SJSA1 (cell line): ENCODE measurements around the gene HS3ST2. TPM values are rescaled to one million over a fixed set of nuclear protein-coding genes. Genes with fewer than 3 reads are reported as not detected.

ENCODE experiments used
- DNase-seq, 2 experiments: peaks; one replicate each; pipeline ENCODE4 v3.0.0-alpha.2; 2015 to 2020; ENCODE audit warnings: low spot score in 2 of 2, low read depth in 1 of 2
- H3K27ac ChIP-seq: fragments of 250-450 bp; sonication (Bioruptor Pico); 2 replicates; pipeline ENCODE4 v1.5.1; 2020; ENCODE audit warnings: mild to moderate bottlenecking, moderate library complexity
- H3K27me3 ChIP-seq: fragments of 250-450 bp; sonication (Bioruptor Pico); replicated peaks from 2 replicates; pipeline ENCODE4 v1.5.1; 2020; ENCODE audit warnings: mild to moderate bottlenecking, moderate library complexity
- H3K36me3 ChIP-seq: fragments of 250-450 bp; sonication (Bioruptor Pico); 2 replicates; pipeline ENCODE4 v1.5.1; 2020; ENCODE audit warnings: mild to moderate bottlenecking
- H3K4me1 ChIP-seq: fragments of 250-450 bp; sonication (Bioruptor Pico); replicated peaks from 2 replicates; pipeline ENCODE4 v1.6.1; 2021; ENCODE audit warnings: mild to moderate bottlenecking
- H3K4me3 ChIP-seq: fragments of 250-450 bp; sonication (Bioruptor Pico); 2 replicates; pipeline ENCODE4 v1.5.1; 2020; ENCODE audit warnings: mild to moderate bottlenecking
- H3K9me3 ChIP-seq: fragments of 250-450 bp; sonication (Bioruptor Pico); replicated peaks from 2 replicates; pipeline ENCODE4 v1.5.1; 2020; ENCODE audit warnings: mild to moderate bottlenecking
- total RNA-seq: library from RNA; depleted of rRNA; stranded (reverse); fragments of >200 nt; shearing (Covaris generic); gene quantifications from 2 replicates; pipeline ENCODE4 v1.2.3, GENCODE V29; 2014

HS3ST2 gene
- total RNA-seq, 1 experiment from 2014 or later: not detected

DNA sequence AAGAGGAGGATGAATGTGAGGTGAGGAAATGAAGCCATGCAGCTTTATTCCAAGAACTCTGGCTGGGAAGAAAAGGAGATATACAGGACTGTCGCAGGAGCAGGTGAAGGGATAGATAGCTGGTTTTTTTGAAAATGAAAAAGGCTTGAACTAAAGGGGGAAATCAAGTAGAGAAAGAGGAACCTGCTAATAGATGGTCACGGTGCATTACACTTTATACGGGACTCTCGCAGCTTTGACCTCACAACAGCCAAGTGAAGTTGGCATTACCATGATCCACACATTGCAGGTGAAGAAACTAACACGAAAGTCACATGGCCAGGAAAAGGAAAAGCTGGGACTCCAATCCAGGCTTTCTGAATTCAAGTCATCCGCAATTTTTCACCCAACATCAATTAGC, 86.9 kb downstream of the HS3ST2 start:
- DNase-seq: no peak
- Histone ChIP-seq H3K4me1 (no peaks in the 10 kb centered on the region), H3K27me3 (peaks cover 16% of the 10 kb centered on the region; the same call in 1 of the 2 replicates), H3K9me3 (no peaks in the 10 kb centered on the region), H3K4me3 (no peak overlapping the region), H3K36me3 (no peaks in the 10 kb centered on the region), H3K27ac (no peak overlapping the region)

DNA sequence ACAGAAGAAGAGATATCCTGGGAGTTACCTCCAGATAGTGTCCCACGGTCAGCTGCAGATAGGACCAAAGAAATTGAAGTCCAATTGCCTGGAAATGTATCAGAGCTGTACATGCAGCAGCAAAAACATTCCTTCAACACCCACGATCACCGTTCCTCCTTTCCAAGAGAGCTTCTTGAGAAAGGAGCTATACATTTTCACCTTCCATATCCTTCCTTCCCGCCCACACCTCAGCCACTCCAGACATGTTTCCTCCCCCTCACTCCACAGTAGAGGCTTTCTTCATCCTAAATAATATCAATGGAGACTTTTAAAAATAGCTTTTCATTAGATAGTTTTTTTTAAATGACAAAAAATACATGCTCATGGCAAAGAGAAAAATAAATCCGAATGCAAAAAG, 87.6 kb downstream of the HS3ST2 start:
- Histone ChIP-seq H3K27me3 (peaks cover 10% of the 10 kb centered on the region; the same call in 1 of the 2 replicates), H3K4me3 (no peak overlapping the region)

DNA sequence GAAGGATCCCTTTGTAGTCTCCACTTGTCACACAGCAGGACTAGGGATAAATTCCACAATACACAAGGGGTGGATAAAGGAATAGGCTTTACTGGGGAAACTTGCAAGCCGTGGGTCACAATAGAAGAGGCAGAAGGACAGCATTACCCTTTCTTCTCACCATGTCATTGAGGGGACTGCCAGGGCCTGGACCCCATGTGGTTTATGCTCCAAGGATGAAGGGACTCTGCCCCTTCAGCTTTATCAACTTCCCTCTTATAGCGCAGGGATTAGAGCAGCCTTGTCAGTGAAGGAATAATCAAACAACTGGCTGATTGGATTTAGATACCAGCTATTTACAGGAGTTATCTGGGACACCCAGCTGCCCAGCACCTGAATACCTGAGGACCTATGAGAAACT, 89.8 kb downstream of the HS3ST2 start:
- Histone ChIP-seq H3K4me3 (no peak overlapping the region), H3K27ac (no peak overlapping the region), H3K9me3 (no peaks in the 10 kb centered on the region), H3K4me1 (no peaks in the 10 kb centered on the region), H3K36me3 (no peaks in the 10 kb centered on the region), H3K27me3 (peaks cover 10% of the 10 kb centered on the region; the same call in 1 of the 2 replicates)
- DNase-seq: no peak

More for the DNA sequence above, 87.6 kb downstream of the HS3ST2 start:
- H3K27ac ChIP-seq: no peak overlapping the region
- no peaks in the 10 kb centered on the region for H3K36me3 ChIP-seq
- H3K4me1 ChIP-seq: no peaks in the 10 kb centered on the region
- no peaks in the 10 kb centered on the region for H3K9me3 ChIP-seq
- no peak for DNase-seq

DNA sequence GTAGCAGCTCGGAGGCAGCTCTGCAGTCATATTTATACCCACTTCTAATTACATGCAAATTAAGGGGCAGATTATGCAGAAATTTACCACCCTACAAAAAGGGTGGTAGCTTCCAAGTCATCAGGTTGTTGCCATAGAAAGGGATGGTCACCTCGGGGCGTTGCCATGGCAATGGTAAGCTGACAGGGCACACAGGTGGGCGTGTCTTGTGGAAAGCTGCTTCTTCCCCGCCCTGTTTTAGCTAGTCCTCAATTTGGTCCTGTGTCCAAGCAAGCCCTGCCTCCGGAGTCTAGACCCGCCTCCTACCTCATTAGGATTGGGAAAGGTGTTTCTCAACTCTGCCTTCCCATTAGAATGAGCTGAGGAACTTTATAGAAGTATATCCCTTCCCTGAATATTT, 98.7 kb downstream of the HS3ST2 start:
- Histone ChIP-seq H3K4me1 (no peaks in the 10 kb centered on the region), H3K36me3 (no peaks in the 10 kb centered on the region), H3K27me3 (peaks cover 13% of the 10 kb centered on the region; the same call in 1 of the 2 replicates), H3K4me3 (no peak overlapping the region), H3K27ac (no peak overlapping the region), H3K9me3 (no peaks in the 10 kb centered on the region)
- DNase-seq: no peak

DNA sequence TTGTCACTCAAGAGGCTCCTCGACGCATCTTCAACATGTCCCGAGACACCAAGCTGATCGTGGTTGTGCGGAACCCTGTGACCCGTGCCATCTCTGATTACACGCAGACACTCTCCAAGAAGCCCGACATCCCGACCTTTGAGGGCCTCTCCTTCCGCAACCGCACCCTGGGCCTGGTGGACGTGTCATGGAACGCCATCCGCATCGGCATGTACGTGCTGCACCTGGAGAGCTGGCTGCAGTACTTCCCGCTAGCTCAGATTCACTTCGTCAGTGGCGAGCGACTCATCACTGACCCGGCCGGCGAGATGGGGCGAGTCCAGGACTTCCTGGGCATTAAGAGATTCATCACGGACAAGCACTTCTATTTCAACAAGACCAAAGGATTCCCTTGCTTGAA, 101.0 kb downstream of the HS3ST2 start:
- Histone ChIP-seq H3K36me3 (no peaks in the 10 kb centered on the region), H3K27ac (no peak overlapping the region), H3K4me3 (no peak overlapping the region), H3K27me3 (0 out of 2 replicates have a peak, but pooled peaks cover 8% of the 10 kb centered on the region), H3K4me1 (no peaks in the 10 kb centered on the region), H3K9me3 (no peaks in the 10 kb centered on the region)
- DNase-seq: no peak

DNA sequence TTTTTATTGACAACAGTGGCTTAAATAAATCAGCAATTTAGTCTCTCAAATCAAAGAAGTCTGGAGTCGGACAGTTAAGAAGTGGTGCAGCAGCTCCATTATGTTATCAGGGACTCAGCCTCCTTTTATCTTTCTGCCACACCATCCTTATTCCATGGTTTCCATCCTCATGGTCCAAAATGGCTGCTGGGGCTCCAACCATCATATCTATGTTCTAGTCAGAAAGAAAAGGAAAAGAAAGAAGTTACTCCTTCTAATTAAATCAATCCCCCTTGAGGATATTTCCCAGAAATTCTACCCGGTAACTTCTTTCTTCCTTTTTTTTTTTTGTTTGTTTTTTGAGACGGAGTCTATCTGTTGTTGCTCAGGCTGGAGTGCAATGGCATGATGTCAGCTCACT, 109.5 kb downstream of the HS3ST2 start:
- DNase-seq: no peak
- H3K36me3 ChIP-seq: no peaks in the 10 kb centered on the region

DNA sequence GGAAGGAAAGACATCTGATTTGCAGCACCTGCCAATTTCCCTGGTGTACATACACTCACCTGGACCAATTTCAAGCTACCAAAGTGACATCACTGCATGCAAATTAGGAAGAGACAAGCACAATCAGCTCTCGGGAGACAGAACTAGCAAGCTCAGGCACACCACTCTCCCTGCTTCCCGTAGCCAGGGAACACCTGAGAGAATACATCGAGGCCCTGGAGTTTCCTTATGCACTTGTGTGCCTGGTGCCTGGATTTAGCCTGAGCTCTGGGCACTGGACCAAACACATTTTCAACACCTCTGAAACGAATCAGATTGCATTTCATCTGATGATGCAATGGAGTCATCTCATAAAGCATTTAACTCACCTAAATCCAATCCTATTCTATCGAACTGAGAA, 110.5 kb downstream of the HS3ST2 start:
- Histone ChIP-seq H3K36me3 (no peaks in the 10 kb centered on the region), H3K4me1 (no peaks in the 10 kb centered on the region), H3K27me3 (0 out of 2 replicates have a peak, but pooled peaks cover 6% of the 10 kb centered on the region), H3K27ac (no peak overlapping the region), H3K4me3 (no peak overlapping the region), H3K9me3 (no peaks in the 10 kb centered on the region)
- DNase-seq: no peak

More for the DNA sequence above, 109.5 kb downstream of the HS3ST2 start:
- Histone ChIP-seq H3K27ac (no peak overlapping the region), H3K9me3 (no peaks in the 10 kb centered on the region), H3K4me3 (no peak overlapping the region), H3K27me3 (no peaks in the 10 kb centered on the region), H3K4me1 (no peaks in the 10 kb centered on the region)

DNA sequence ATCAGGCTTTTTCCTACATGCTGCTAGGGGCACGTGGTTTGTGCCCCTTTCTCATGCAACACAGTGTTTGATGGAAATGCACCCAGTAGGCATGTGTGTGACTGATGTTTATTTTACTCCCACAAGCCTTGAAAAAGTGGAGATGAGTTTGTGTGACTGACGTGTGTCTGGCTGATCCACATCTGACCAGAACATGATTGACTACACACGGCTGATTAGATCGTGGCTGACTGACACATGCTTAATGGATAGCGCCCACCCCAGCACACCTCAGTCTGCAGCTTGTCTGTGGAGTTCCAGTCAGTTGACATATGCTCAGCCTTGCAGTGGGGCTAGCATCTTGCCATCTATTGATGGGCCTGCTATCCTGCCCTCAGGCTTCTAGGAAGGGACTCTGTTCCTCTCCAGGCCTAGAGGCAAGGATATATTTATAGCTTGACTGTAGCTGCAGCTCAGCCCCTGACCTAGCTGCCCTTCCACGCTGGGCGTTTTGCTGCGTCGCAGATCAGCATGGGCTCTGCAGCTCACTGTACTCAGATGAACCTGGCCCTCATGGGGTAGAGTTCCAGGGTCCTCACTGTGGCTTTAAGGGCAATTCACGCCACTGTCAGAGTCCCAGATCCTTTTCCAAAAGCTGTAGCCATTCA, 112.3 kb downstream of the HS3ST2 start:
- Histone ChIP-seq H3K27me3 (0 out of 2 replicates have a peak, but pooled peaks cover 6% of the 10 kb centered on the region), H3K27ac (no peak overlapping the region), H3K4me3 (no peak overlapping the region), H3K9me3 (no peaks in the 10 kb centered on the region), H3K36me3 (no peaks in the 10 kb centered on the region), H3K4me1 (no peaks in the 10 kb centered on the region)
- no peak for DNase-seq

DNA sequence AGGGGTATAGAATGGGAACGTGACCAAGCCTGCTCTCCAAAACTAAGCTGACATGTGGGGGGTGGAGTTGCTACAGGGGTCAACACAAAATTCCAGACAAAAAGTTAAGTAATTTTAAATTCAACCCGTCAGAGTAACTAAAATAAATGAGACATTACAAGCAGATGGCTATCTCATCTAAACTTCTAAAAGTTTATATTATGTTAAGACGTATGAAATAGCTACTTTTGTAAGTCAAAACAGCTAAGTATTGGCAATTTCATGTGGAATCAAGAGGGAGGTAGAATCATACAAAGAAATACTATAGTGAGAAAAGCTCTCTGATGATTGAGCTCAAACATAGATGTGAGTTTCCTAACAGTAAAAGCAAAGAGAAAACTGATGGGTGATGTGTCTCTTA, 113.3 kb downstream of the HS3ST2 start:
- no peak for DNase-seq
- Histone ChIP-seq H3K36me3 (no peaks in the 10 kb centered on the region), H3K27ac (no peak overlapping the region), H3K27me3 (0 out of 2 replicates have a peak, but pooled peaks cover 6% of the 10 kb centered on the region), H3K4me1 (no peaks in the 10 kb centered on the region), H3K4me3 (no peak overlapping the region), H3K9me3 (no peaks in the 10 kb centered on the region)

DNA sequence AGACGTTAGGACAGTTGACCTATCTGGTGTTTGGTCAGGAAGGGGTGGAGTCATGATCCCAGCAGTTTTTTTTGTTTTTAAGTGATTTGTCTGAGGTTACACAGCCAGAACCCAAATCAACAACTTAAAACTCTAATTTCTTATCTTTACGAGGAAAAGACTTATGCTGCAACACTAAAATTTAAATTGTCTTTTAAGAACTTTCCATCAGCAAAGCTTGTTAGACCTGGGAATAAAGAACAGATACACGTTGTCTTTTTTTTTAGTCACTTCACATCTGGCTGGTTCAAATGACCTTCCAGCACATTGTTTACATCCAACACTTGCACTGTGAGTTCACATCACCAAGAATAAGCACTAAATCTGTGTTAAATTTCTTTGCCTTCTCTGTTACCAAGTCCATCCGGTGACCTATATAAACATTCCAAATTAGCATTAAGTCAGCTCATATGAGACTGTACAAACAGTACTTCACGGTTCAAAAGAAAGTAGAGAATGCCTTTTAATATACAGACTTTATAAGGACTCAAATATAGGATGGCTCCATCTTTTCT, 115.0 kb downstream of the HS3ST2 start:
- no peak overlapping the region for H3K4me3 ChIP-seq
- DNase-seq: no peak
- H3K36me3 ChIP-seq: no peaks in the 10 kb centered on the region
- H3K4me1 ChIP-seq: no peaks in the 10 kb centered on the region
- peaks cover 6% of the 10 kb centered on the region; the same call in 1 of the 2 replicates for H3K27me3 ChIP-seq
- no peaks in the 10 kb centered on the region for H3K9me3 ChIP-seq
- no peak overlapping the region for H3K27ac ChIP-seq

DNA sequence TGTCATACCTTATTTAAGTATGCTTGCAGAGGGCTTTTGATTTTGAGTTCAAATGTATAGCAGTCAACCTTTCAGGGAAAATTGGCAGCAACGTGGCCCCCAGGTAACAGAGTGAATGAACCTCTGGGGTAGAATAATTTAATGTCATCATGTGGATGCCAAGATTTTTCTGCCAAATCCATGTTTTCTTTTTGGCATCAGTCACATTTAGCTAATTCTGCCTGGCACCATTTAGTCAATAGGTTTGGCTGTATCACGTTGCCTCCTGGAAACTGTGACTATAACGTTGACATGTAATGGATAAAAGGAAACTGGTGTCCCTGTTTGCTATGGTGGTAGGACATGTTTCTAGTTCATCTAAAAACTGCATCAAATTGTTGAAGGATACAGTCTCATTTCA, 115.5 kb downstream of the HS3ST2 start:
- Histone ChIP-seq H3K4me1 (no peaks in the 10 kb centered on the region), H3K36me3 (no peaks in the 10 kb centered on the region), H3K27me3 (peaks cover 6% of the 10 kb centered on the region; the same call in 1 of the 2 replicates), H3K4me3 (no peak overlapping the region), H3K9me3 (no peaks in the 10 kb centered on the region), H3K27ac (no peak overlapping the region)
- DNase-seq: no peak

DNA sequence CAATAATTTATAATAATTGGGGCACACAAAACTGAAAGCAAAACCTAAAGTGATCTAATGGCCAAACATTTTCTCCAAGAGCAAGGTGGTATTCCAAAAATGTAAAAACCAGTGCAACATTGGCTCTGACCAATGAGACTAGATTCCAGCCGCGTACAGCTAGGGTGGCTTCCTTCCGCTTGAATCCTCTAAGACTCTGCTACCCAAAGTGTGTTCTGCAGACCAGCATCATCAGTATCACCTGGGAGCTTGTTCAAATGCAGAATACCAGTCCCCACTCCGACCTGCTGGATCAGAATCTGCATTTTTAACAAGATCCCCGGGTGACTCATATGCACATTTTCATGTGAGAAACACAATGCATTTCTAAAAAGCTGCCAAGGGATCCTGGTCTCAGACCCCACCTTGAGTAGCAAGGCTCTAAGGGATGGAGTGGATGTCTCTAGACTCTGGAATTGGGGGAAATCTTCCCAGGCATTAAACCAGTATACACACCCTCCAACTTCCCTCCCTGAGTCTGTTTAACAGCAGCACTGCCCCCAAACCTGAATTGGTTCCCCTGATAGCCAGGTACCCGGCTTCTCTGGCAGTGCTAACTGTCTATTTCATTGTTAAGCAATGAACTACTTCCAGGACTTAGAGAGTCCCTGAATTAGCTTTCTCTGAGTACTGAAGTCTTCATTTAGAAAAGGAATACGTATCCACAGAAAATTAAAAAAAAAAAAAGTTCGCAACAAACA, 118.2 kb downstream of the HS3ST2 start:
- no peaks in the 10 kb centered on the region for H3K9me3 ChIP-seq
- DNase-seq: no peak
- H3K36me3 ChIP-seq: no peaks in the 10 kb centered on the region
- no peaks in the 10 kb centered on the region for H3K4me1 ChIP-seq
- peaks cover 6% of the 10 kb centered on the region; the same call in 1 of the 2 replicates for H3K27me3 ChIP-seq
- no peak overlapping the region for H3K27ac ChIP-seq
- no peak overlapping the region for H3K4me3 ChIP-seq

DNA sequence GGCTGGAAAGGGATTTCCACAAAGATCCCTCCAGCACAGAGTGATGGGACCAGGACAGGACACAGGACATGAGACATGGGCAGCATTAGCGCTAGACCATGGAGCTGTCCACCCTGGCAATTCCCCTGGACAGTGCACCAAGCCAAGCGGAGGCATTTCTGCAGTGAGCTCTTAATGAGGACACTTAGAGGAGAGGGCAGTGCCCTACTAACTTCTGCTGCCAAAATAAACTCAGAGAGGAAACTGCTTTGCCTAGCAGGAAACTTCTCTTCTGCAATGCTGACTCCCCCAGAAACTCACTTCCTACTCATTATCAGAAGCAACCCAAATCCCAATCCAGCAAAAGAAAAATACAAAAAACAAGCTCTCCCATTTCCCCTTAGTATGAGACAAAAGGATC, 119.2 kb downstream of the HS3ST2 start:
- no peak overlapping the region for H3K27ac ChIP-seq
- H3K27me3 ChIP-seq: peaks cover 6% of the 10 kb centered on the region; the same call in 1 of the 2 replicates
- H3K4me1 ChIP-seq: no peaks in the 10 kb centered on the region
- DNase-seq: no peak
- no peak overlapping the region for H3K4me3 ChIP-seq
- H3K9me3 ChIP-seq: no peaks in the 10 kb centered on the region
- H3K36me3 ChIP-seq: no peaks in the 10 kb centered on the region

DNA sequence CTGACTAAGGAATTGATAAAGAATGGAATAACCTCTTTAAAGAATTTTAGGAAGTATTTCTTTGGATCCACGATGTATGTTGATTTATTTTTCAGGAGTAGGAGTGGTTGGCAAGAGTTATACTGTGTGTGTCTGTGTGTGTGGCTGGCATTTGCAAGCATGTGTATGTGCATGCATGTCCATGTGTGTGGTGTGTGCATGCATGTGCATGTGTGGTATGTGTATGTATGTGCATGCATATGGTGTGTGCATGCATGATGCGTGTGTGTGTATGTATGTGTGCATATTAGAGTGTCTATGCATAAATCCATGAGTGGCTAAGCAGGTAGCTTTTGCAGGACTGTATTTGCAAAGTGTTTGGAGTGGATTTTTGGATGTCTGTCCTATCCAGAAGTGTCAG, 120.8 kb downstream of the HS3ST2 start:
- Histone ChIP-seq H3K27me3 (no peaks in the 10 kb centered on the region; the same call in 1 of the 2 replicates), H3K36me3 (no peaks in the 10 kb centered on the region), H3K9me3 (no peaks in the 10 kb centered on the region), H3K4me3 (no peak overlapping the region), H3K4me1 (no peaks in the 10 kb centered on the region), H3K27ac (no peak overlapping the region)
- DNase-seq: no peak
